Measurements from ENCODE around the gene PTH2.
"Not testable (repeated sequence)": the region's sequence is repeated elsewhere in the genome, so short reads cannot be mapped to it uniquely, and the experiment has no call there.

Gene PTH2

GRCh38 chr19:49448432-49448786 is 25.2 kb upstream of the PTH2 start:
- DNase-seq: no peak

DNA sequence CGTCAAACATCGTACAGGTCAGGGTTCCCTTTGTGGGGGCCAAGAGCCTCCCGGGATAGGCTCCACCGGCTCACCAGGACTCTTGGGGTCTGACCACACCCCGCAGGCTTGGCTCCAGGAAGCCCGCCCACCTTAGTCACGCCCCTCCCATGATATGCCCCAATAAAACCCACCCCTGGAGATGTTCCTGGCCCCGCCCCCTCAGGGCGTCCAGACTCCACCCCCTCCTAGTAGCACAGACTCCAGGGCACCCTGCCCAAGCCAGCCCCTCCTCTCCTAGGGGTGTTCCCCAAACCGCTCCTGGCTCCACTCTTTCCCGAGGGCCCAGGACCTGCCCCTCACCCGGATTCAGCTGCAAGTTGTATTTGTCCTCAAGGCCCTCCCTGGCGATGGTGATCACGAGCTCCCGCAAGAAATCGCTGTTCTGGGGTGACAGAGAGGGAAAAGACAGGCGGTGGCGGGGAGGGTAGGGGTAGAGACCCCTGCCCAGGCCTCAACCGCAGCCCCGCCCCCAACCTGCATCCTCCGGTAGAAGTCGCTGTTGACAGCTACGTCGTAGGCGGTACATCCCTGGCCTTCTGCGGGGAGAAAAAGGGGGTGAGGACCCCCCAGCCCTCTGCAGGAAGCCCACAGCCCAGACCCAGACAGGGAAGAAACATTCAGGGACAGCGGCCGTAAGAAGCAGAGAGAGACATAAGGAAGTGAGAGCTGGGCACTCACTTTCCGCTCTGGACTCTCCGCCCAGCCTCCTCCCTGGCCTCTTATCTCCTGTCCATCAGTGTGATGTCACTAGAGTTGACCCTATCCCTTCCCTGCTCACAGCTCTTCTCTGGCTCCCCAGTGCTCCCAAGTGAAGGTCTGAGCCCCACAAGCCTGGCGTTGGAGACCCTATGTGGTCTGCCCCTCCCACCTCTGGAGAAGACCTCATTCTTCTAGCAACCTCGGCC is 24.5 kb upstream of the PTH2 start:
- peak in 3 of 56 donors; percentile 10 to 25 (median 23) for DNase-seq

- no peak for DNase-seq
Measured at GRCh38 chr19:49445997-49446396, 22.8 kb upstream of the PTH2 start.

- DNase-seq: not testable (repeated sequence)
Measured at GRCh38 chr19:49444100-49444700, 21.0 kb upstream of the PTH2 start.

GRCh38 chr19:49443366-49444099 is 20.3 kb upstream of the PTH2 start:
- DNase-seq: peak; percentile 55 to 97 (median 92)

- peak in 23 of 56 donors; percentile 19 to 78 (median 36) for DNase-seq
Measured at GRCh38 chr19:49442771-49443365, 19.6 kb upstream of the PTH2 start.

DNA sequence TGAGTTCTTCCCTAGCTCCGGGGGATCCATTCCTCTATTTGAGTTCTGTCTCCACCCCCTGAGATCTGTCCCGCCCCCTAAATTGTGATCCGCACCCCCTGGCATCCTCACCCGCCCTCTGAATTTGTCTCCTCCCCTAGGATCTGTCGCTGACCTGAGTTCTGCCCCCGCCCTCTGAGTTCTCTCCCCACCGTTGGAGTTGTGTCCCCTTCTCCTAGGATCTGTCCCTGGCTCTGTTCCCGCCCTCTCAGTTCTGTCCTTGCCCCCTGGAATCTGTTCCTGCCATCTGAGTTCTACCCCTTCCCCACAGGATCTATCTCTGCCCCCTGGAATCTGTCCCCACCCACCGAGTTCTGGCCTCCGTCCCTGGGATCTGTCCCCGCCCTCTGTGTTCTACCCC is 19.1 kb upstream of the PTH2 start:
- peak in 4 of 56 donors; percentile 33 to 56 (median 35) for DNase-seq

DNA sequence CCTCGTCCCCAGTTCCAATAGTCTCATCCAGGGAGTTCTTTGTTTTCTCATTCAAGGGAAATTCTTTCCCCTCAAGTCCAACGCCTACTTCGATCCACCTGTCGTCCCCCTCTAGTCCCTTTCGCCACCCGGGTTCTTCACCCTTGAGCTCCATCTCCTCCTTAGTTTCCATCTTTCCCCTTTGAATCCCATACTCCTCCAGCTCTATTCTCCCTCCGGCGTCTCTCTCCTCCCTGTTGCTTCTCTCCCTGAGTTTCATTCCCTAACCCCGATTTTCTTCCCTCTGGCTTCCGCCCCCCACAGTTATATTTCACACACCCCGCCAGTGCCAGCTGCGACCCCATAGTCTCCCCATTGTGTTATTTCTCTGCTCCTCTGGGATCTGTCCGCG is 18.7 kb upstream of the PTH2 start:
- DNase-seq: peak in 1 of 56 donors; percentile 56

DNA sequence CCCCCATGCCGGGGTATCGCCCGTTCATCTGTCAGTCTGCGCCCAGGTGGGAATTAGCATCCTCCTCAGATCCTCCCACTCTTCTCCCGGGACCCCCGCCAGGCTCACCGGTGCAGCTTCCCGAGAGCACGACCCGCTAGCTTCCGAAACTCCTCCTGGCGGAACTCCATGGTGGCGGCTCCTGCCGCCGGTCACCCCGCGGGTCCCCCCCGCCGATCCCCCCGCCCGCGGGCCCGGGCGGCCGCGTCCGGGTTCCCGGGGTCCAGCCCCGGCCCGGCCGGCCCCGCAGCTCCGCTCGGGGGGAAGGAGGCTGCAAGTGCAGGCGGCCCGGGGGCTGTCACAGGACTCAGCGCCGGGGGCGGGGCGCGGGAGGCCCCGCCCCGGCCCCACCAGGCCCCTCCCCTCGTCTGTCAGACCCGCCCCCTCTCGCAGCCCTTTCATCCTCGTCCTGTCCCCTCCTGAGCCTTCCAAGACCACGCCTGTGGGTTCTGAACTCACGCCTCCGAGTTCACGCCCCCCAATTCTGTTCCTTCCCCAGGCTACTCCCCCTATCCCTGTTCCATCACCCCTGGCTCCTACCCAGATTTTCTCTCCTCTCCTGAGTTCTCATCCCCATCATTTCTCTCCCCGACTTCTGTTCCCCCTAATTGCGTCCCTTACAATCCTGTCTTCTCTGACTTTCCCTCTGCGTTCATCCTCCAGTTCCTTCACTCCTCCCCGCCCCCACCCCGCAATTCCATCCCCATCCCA is 18.1 kb upstream of the PTH2 start, which contains the start of gene SLC17A7:
SLC17A7 (minus strand) TSS at position 318 of the 750 bp plus-strand sequence; CDS start at position 170, 148 bp downstream.
- peak in 11 of 56 donors; percentile 14 to 43 (median 19) for DNase-seq

GRCh38 chr19:49440439-49441209 is 17.4 kb upstream of the PTH2 start:
- DNase-seq: no peak

- peak in 8 of 56 donors; percentile 3 to 59 (median 25) for DNase-seq
Measured at GRCh38 chr19:49439836-49440235, 16.6 kb upstream of the PTH2 start.

DNA sequence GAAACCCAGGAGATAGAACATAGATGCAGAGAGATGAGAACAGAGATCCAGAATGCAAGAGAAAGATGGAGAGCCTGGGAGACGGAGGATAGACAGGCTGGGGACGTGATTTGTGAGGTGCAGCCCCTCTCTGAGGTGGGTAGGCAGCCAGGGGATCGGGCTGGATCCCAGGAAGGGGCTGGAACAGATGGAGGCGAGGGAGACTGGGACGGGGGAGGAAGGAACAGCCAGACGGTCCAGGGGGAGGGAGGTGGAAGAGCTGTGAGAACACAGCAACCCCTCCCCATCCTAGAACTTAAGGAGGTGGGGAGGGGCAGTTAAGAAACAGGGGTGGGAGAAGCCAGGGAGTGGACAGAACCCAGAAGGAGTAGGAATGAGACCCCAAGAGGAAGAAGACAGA is 15.0 kb upstream of the PTH2 start:
- peak in 17 of 56 donors; percentile 14 to 50 (median 28) for DNase-seq

GRCh38 chr19:49437231-49437630 is 14.0 kb upstream of the PTH2 start:
- peak in 16 of 56 donors; percentile 5 to 45 (median 27) for DNase-seq

DNA sequence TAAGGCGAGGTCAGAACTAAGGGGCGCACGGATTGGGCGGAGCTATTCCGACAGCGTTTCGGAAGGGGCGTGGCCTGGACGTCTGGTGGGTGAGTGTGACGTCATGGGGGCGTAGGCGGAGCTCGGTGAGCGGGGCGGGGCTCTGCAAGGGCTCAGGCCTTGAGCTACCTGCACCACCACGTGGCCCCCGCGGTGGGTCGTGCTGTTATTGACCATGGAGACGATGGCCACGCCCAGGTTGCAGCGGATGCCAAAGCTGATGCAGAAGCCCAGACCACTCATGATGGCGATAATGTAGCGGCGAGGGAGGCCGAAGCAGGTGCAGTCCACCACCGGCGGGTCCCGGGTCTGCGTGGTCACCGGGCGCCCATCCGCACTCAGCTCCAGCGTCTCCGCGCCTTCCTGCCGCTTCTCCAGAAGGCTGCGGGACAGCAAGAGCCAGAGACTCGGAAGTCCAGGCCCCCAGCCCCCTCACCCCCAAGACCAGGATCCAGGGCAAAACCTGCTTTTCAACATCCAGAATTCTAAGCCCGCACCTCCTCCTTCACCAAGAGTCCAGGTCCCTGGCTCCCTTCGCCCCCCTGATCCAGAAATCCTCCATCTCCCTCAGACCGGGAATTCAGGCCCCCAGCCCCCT is 13.3 kb upstream of the PTH2 start:
- peak in 6 of 56 donors; percentile 11 to 57 (median 15) for DNase-seq

- DNase-seq: no peak
Measured at GRCh38 chr19:49435670-49436069, 12.4 kb upstream of the PTH2 start.

DNA sequence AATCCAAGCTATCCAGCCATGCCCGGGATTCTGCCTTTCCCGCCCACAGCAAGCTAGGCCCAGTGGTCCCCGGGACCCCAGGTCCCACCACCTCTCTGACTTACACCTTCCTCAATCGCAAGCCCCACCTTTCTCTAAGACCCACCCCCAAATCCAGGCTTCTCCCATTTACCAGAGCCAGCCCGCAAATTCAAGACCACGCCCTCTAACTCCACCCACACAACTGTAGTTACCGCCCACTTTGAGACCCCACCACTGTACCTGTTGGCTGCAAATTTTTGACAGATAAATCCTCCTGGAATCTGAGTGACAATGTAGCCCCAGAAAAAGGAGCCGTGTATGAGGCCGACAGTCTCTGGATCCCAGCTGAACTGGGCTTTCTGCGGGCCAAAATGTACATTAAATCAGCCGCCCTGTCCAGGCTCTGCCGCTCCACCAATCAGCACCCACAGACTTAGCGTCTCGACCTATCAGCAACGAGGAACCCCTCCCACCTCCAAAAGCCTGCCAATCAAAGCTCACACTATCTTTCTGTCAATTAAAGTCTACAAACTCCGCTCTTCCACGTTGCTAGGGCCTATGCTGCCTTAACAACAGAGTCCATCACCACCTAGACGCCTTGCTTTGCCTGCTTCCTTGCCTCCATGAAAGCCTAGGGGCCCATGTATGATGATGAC is 11.8 kb upstream of the PTH2 start:
- DNase-seq: peak in 6 of 56 donors; percentile 10 to 35 (median 18)

- DNase-seq: no peak
Measured at GRCh38 chr19:49433240-49433901, 10.1 kb upstream of the PTH2 start.

All from amygdala (tissue), 56 donors.